Activated B cell treated with CpG ODN at 0.5 μM for 24 hours (primary cell): ENCODE data around the gene SERINC5. TPM values are rescaled to one million over a fixed set of nuclear protein-coding genes. Genes with fewer than 3 reads are reported as not detected.

Experiments
- ATAC-seq: fragments of 200-7000 bp; cut with Tn5 transposase; one replicate; pipeline ENCODE4 v1.10.0; 2021; ENCODE audit warnings: low read depth, mild to moderate bottlenecking, moderate library complexity
- CTCF ChIA-PET: fragments of 350-600 bp; sonication (Branson Sonifier 250); formaldehyde crosslinking; loops from one replicate; lab custom pipeline; 2021; ENCODE audit warnings: antibody characterized with exemption; lab: Charles Lee
- POLR2A ChIA-PET: fragments of 350-600 bp; sonication (Branson Sonifier 250); formaldehyde crosslinking; loops from one replicate; lab custom pipeline; 2021; ENCODE audit warnings: antibody characterized with exemption; lab: Charles Lee
- DNase-seq: peaks from one replicate; pipeline ENCODE4 v3.0.0; 2022
- H3K27ac Mint-ChIP-seq: one replicate; pipeline ENCODE4 v1.8.0; 2020; ENCODE audit warnings: mixed read lengths
- H3K27me3 Mint-ChIP-seq: one replicate; pipeline ENCODE4 v1.8.0; 2021; ENCODE audit warnings: mixed read lengths
- H3K36me3 Mint-ChIP-seq: one replicate; pipeline ENCODE4 v1.8.0; 2021; ENCODE audit warnings: low read depth, mixed read lengths
- H3K4me1 Mint-ChIP-seq: one replicate; pipeline ENCODE4 v1.8.0; 2021; ENCODE audit warnings: mixed read lengths
- H3K4me3 Mint-ChIP-seq: one replicate; pipeline ENCODE4 v1.8.0; 2020; ENCODE audit warnings: mild to moderate bottlenecking, mixed read lengths
- H3K9me3 Mint-ChIP-seq: one replicate; pipeline ENCODE4 v1.8.0; 2020; ENCODE audit warnings: mixed read lengths
- intact Hi-C: fragments of 100-400 bp; cut with micrococcal nuclease; formaldehyde crosslinking; loops from one replicate; pipeline ENCODE4 v1.15.1; 2024
- total RNA-seq: library from RNA; stranded (reverse); gene quantifications from 2 replicates; pipeline ENCODE4 v1.2.3, GENCODE V29; 2022
- TF ChIP-seq, protein P1 (sequence below): fragments of 200-600 bp; IDR thresholded peaks from one replicate; pipeline ENCODE4 v1.8.0; 2022; ENCODE audit warnings: antibody characterized with exemption, mild to moderate bottlenecking

Gene SERINC5
- total RNA-seq, 1 donor from 2014 or later = 5.3 TPM

DNA sequence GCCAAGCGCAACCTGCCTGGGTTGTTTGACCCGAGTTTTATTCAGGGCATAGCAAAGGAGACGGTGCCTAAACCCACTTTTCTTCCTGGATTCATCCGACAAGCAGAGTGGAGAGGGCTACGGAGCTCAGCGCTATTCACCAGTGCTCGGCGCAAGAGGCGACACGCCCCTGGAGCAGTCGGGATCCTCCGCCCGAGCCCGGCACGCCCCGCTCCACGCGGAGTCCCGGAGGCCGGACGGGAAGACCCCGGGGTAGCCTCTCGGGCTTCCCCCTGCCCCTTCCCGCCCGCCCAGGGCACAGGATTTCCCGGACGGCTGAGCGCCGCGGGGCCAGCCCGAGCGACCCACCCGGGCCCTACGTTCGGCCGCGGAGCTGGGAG lies 427 bp downstream of the SERINC5 start:
- peaks cover 29% of the 10 kb centered on the region for H3K4me1 Mint-ChIP-seq
- peak overlapping the region; percentile 43 for H3K27ac Mint-ChIP-seq
- no peaks in the 10 kb centered on the region for H3K27me3 Mint-ChIP-seq
- DNase-seq (no peak), ATAC-seq (peak; percentile 36)
- H3K36me3 Mint-ChIP-seq = peaks cover 5% of the 10 kb centered on the region
- ChIA-PET POLR2A (interaction anchor here (0.6 to 4.2 kb wide), 26 partner anchors 8 to 1046 kb away, joined by 3 to 32 read pairs (median 6); partner anchors contain the start of genes DHFR, JMY, MSH3 and TENT2), CTCF (interaction anchor here (1.2 to 2.5 kb wide), 2 partner anchors 11 to 164 kb away, joined by 3 to 8 read pairs; no protein-coding TSS in a partner anchor)
- H3K9me3 Mint-ChIP-seq = peaks cover 5% of the 10 kb centered on the region
- TF ChIP-seq, protein P1, sequence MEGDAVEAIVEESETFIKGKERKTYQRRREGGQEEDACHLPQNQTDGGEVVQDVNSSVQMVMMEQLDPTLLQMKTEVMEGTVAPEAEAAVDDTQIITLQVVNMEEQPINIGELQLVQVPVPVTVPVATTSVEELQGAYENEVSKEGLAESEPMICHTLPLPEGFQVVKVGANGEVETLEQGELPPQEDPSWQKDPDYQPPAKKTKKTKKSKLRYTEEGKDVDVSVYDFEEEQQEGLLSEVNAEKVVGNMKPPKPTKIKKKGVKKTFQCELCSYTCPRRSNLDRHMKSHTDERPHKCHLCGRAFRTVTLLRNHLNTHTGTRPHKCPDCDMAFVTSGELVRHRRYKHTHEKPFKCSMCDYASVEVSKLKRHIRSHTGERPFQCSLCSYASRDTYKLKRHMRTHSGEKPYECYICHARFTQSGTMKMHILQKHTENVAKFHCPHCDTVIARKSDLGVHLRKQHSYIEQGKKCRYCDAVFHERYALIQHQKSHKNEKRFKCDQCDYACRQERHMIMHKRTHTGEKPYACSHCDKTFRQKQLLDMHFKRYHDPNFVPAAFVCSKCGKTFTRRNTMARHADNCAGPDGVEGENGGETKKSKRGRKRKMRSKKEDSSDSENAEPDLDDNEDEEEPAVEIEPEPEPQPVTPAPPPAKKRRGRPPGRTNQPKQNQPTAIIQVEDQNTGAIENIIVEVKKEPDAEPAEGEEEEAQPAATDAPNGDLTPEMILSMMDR = no peak
- peak overlapping the region; percentile 96 for H3K4me3 Mint-ChIP-seq
- intact Hi-C loops = loop anchor here (1.0 to 10.0 kb wide), 11 partner anchors 8 to 1271 kb away; partner anchors contain the start of genes ARSB, DHFR, FAM151B and HOMER1

GRCh38 chr5:80254767-80255430 lies 949 bp downstream of the SERINC5 start:
- H3K4me1 Mint-ChIP-seq = peaks cover 29% of the 10 kb centered on the region
- no peak for ATAC-seq
- CTCF ChIA-PET = interaction anchor here (2.5 kb wide), 1 partner anchor 163 kb away, joined by 8 read pairs; no protein-coding TSS in a partner anchor
- H3K36me3 Mint-ChIP-seq = peaks cover 5% of the 10 kb centered on the region
- TF ChIP-seq, protein P1 = no peak
- DNase-seq = no peak
- H3K27me3 Mint-ChIP-seq = no peaks in the 10 kb centered on the region
- intact Hi-C loops = loop anchor here (1.0 to 10.0 kb wide), 11 partner anchors 8 to 1270 kb away; partner anchors contain the start of genes ARSB, DHFR, FAM151B and HOMER1
- peak overlapping the region; percentile 83 for H3K4me3 Mint-ChIP-seq
- H3K9me3 Mint-ChIP-seq = peaks cover 3% of the 10 kb centered on the region
- POLR2A ChIA-PET = interaction anchor here (0.9 to 4.2 kb wide), 16 partner anchors 8 to 642 kb away, joined by 3 to 32 read pairs (median 8); partner anchors contain the start of genes DHFR, MSH3, TENT2 and ZFYVE16
- peak overlapping the region; percentile 43 for H3K27ac Mint-ChIP-seq

- no peaks in the 10 kb centered on the region for H3K9me3 Mint-ChIP-seq
- H3K4me1 Mint-ChIP-seq = peaks cover 34% of the 10 kb centered on the region
- no peak overlapping the region for H3K4me3 Mint-ChIP-seq
- peaks cover 5% of the 10 kb centered on the region for H3K36me3 Mint-ChIP-seq
- ChIA-PET CTCF (no interaction called here), POLR2A (interaction anchor here (0.6 to 0.7 kb wide), 2 partner anchors 33 to 417 kb away, joined by 4 to 6 read pairs; no protein-coding TSS in a partner anchor)
- no peaks in the 10 kb centered on the region for H3K27me3 Mint-ChIP-seq
- TF ChIP-seq, protein P1 = no peak
- DNase-seq (no peak), ATAC-seq (no peak)
- no peak overlapping the region for H3K27ac Mint-ChIP-seq
- intact Hi-C loops = loop anchor here (10.0 kb wide), 2 partner anchors 67 to 1267 kb away; partner anchors contain the start of gene ARSB
Observed at GRCh38 chr5:80251636-80252035, 4.2 kb downstream of the SERINC5 start.

DNA sequence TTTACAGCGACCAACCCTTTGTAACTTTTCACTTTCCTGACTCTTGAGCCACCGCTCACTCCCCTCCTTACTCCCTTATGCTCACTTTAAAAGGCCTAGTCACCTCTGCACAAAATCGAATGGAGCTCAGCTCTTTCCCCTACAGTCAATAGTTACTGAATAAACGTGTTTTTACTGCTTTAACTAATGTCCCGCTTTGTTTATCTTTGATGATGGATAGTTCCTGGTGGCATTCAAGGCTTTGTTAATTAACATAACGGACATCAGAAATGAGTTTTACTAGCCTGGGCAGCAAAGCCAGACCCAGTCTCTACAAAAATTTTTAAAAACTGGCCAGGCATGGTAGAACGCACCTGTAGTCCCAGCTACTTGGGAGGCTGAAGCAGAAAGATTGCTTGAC lies 5.0 kb downstream of the SERINC5 start:
- TF ChIP-seq, protein P1 = no peak
- Mint-ChIP-seq H3K4me3 (no peak overlapping the region), H3K4me1 (peaks cover 31% of the 10 kb centered on the region), H3K27me3 (no peaks in the 10 kb centered on the region), H3K27ac (no peak overlapping the region), H3K9me3 (no peaks in the 10 kb centered on the region), H3K36me3 (no peaks in the 10 kb centered on the region)
- ChIA-PET CTCF (no interaction called here), POLR2A (interaction anchor here (0.6 to 0.7 kb wide), 2 partner anchors 156 to 418 kb away, joined by 4 to 6 read pairs; no protein-coding TSS in a partner anchor)
- intact Hi-C loops = loop anchor here (10.0 kb wide), 2 partner anchors 66 to 1266 kb away; partner anchors contain the start of gene ARSB
- no peak for ATAC-seq
- DNase-seq = no peak

- ChIA-PET POLR2A (interaction anchor here (0.6 kb wide), 1 partner anchor 197 kb away, joined by 3 read pairs; no protein-coding TSS in a partner anchor), CTCF (no interaction called here)
- Mint-ChIP-seq H3K4me3 (no peak overlapping the region), H3K4me1 (peaks cover 29% of the 10 kb centered on the region), H3K36me3 (peaks cover 1% of the 10 kb centered on the region), H3K9me3 (peaks cover 1% of the 10 kb centered on the region), H3K27ac (no peak overlapping the region), H3K27me3 (no peaks in the 10 kb centered on the region)
- TF ChIP-seq, protein P1 = no peak
- no peak for DNase-seq
- no peak for ATAC-seq
- intact Hi-C loops = loop anchor here (10.0 kb wide), 2 partner anchors 65 to 1265 kb away; partner anchors contain the start of gene ARSB
Observed at GRCh38 chr5:80249901-80250300, 5.9 kb downstream of the SERINC5 start.
